HepG2 (cell line): Measurements from ENCODE around the gene TRIAP1. TPM values are rescaled to one million over a fixed set of nuclear protein-coding genes. Genes with fewer than 3 reads are reported as not detected.

Experiments used
- ATAC-seq: fragments of 200-7000 bp; cut with Tn5 transposase; 3 replicates; pipeline ENCODE4 v1.9.1; 2020; ENCODE audit warnings: mild to moderate bottlenecking, moderate library complexity
- BruUV-seq: library from RNA; stranded (reverse); fragments of 400-500 nt; replicated peaks from 2 replicates; lab custom pipeline; 2021; lab: Mats Ljungman, UMichigan
- CTCF ChIA-PET: fragments of 300-600 bp; formaldehyde crosslinking; extraction: SDS; loops from one replicate; lab custom pipeline; 2021; ENCODE audit warnings: low total read pairs, inconsistent platforms, low intra/inter-chr PET ratio; lab: Yijun Ruan, JAX
- POLR2A ChIA-PET: fragments of 350-600 bp; sonication (Branson Sonifier 250); formaldehyde crosslinking; loops from one replicate; lab custom pipeline; 2020; ENCODE audit warnings: antibody characterized with exemption, inconsistent platforms; lab: Yijun Ruan, JAX
- DNase-seq: peaks from one replicate; pipeline ENCODE4 v3.0.0-alpha.2; 2015; ENCODE audit warnings: low spot score
- FAIRE-seq: peaks from 3 replicates; lab custom pipeline; 2011; peaks lifted over from hg19 to GRCh38; lab: Jason Lieb, UNC
- H2AFZ ChIP-seq: one replicate; pipeline ENCODE4 v1.6.1; 2011; ENCODE audit warnings: low read length, inconsistent platforms
- H3K27ac ChIP-seq: fragments of 300-600 bp; 3 replicates; pipeline ENCODE4 v1.8.0; 2011; ENCODE audit warnings: mixed run types, mild to moderate bottlenecking, mixed read lengths, low read length, inconsistent platforms; ENCODE audit not compliant: insufficient read depth; ENCODE audit errors: extremely low read length
- H3K27me3 ChIP-seq, 2 experiments: fragments of 200-600 bp in 1 of 2; 2 replicates in 1 of 2; 3 replicates in 1 of 2; pipeline versions ENCODE4 v1.6.0 to v1.8.0; 2011; ENCODE audit warnings: low read length in 2 of 2, mild to moderate bottlenecking in 2 of 2, moderate library complexity in 2 of 2, inconsistent platforms in 1 of 2; ENCODE audit not compliant: insufficient read depth in 2 of 2, control insufficient read depth in 1 of 2
- H3K36me3 ChIP-seq, 2 experiments: fragments of 200-600 bp in 1 of 2; replicated peaks in 1 of 2; 2 replicates in 1 of 2; 3 replicates in 1 of 2; pipeline versions ENCODE4 v1.5.1 to v1.8.0; 2011; ENCODE audit warnings: low read length in 2 of 2, inconsistent platforms in 1 of 2; ENCODE audit not compliant: insufficient read depth in 2 of 2, control insufficient read depth in 1 of 2
- H3K4me1 ChIP-seq: 2 replicates; pipeline ENCODE4 v1.5.1; 2012; ENCODE audit warnings: low read length, inconsistent platforms; ENCODE audit not compliant: insufficient read depth
- H3K4me2 ChIP-seq: 2 replicates; pipeline ENCODE4 v1.6.0; 2011; ENCODE audit warnings: low read depth, low read length, inconsistent platforms
- H3K4me3 ChIP-seq, 3 experiments: fragments of 200-600 bp in 1 of 3; sonication (generic), shearing (Covaris generic) in 1 of 3; replicated peaks in 1 of 3; 2 replicates each; pipeline ENCODE4 v1.5.1; 2011 to 2016; ENCODE audit warnings: low read length in 3 of 3, inconsistent platforms in 2 of 3, low read depth in 2 of 3, mild to moderate bottlenecking in 2 of 3, control low read depth in 1 of 3, mixed read lengths in 1 of 3; ENCODE audit not compliant: insufficient read depth in 1 of 3
- H3K79me2 ChIP-seq: one replicate; pipeline ENCODE4 v1.6.1; 2011; ENCODE audit warnings: low read length, inconsistent platforms; ENCODE audit not compliant: insufficient read depth
- H3K9ac ChIP-seq: 2 replicates; pipeline ENCODE4 v1.6.0; 2011; ENCODE audit warnings: mild to moderate bottlenecking, low read depth, low read length, inconsistent platforms; ENCODE audit not compliant: insufficient read depth
- H3K9me3 ChIP-seq: 2 replicates; pipeline ENCODE4 v1.5.1; 2012; ENCODE audit warnings: mild to moderate bottlenecking, low read length
- H4K20me1 ChIP-seq: 2 replicates; pipeline ENCODE4 v1.6.0; 2011; ENCODE audit warnings: inconsistent platforms, mild to moderate bottlenecking, low read length, moderate library complexity; ENCODE audit not compliant: insufficient read depth
- DR1 ChIP-seq: sonication (generic); formaldehyde crosslinking; IDR thresholded peaks from 2 replicates; pipeline ENCODE4 v1.8.0; 2021; ENCODE audit warnings: mild to moderate bottlenecking, missing genetic modification reagents, inconsistent platforms
- ETV5 ChIP-seq: IDR thresholded peaks from 2 replicates; pipeline ENCODE4 v1.6.1; 2018; ENCODE audit warnings: missing biosample characterization, missing genetic modification reagents, inconsistent platforms, borderline replicate concordance
- GABPA ChIP-seq, 2 experiments: IDR thresholded peaks; 2 replicates each; pipeline ENCODE4 v1.6.1; 2011 to 2016; ENCODE audit warnings: low read depth in 2 of 2, low read length in 1 of 2, missing biosample characterization in 1 of 2, missing genetic modification characterization in 1 of 2
- PHB2 ChIP-seq: fragments of 450-650 bp; IDR thresholded peaks from 2 replicates; pipeline ENCODE4 v1.6.1; 2018; ENCODE audit not compliant: partially characterized antibody
- SAP130 ChIP-seq: IDR thresholded peaks from 2 replicates; pipeline ENCODE4 v1.6.1; 2016; ENCODE audit warnings: low read depth
- TCF12 ChIP-seq, 2 experiments: fragments of 450-650 bp in 1 of 2; sonication (generic) in 1 of 2; formaldehyde crosslinking in 1 of 2; IDR thresholded peaks; 2 replicates each; pipeline versions ENCODE4 v1.6.1 to v1.8.0; 2017 to 2022; ENCODE audit warnings: antibody characterized with exemption in 1 of 2, mild to moderate bottlenecking in 1 of 2, missing genetic modification reagents in 1 of 2, moderate library complexity in 1 of 2
- TCF7 ChIP-seq: sonication (generic); IDR thresholded peaks from 2 replicates; pipeline ENCODE4 v1.6.1; 2016; ENCODE audit warnings: antibody characterized with exemption, low read depth
- ZNF496 ChIP-seq: sonication (generic); formaldehyde crosslinking; IDR thresholded peaks from 2 replicates; pipeline ENCODE4 v1.8.1; 2023; ENCODE audit warnings: mild to moderate bottlenecking, moderate library complexity, missing genetic modification reagents; ENCODE audit not compliant: insufficient replicate concordance
- WGBS: methylation state at CpG from one replicate; pipeline ENCODE4 v1.1.6; 2017; ENCODE audit warnings: low lambda C conversion rate; 5-methylcytosine and 5-hydroxymethylcytosine counted together
- in situ Hi-C: cut with HindIII; loops from 2 replicates; pipeline ENCODE4 v1.10.0; 2017; ENCODE audit warnings: low pct_unique_long_range_greater_than_20kb; ENCODE audit not compliant: extremely low pct_ligation_motif_present
- intact Hi-C: fragments of 100-400 bp; cut with micrococcal nuclease; formaldehyde crosslinking; loops from one replicate; pipeline ENCODE4 v1.10.0; 2022; ENCODE audit not compliant: unreplicated experiment
- polyA plus RNA-seq, 8 experiments: library from polyadenylated mRNA; depleted of rRNA in 3 of 8; stranded (reverse) in 7 of 8; unstranded in 1 of 8; fragments of >200 nt; fragmentation: Illumina TruSeq in 4 of 8; extraction: Trizol in 4 of 8; gene quantifications; 2 replicates each; pipeline versions ENCODE4 v1.2.1 to v1.2.3, GENCODE V29; 2011 to 2016; ENCODE audit warnings: low read depth in 4 of 8, missing spikeins in 1 of 8, mixed read lengths in 1 of 8; ENCODE audit not compliant: insufficient read depth in 1 of 8
- total RNA-seq, 5 experiments: library from RNA; depleted of rRNA; stranded (reverse); fragments of >200 nt; fragmentation: Illumina TruSeq; extraction: Trizol; gene quantifications; 2 replicates each; pipeline ENCODE4 v1.2.3, GENCODE V29; 2016; ENCODE audit warnings: low read depth in 1 of 5

The TRIAP1 gene
- total and polyA plus RNA-seq, 2 of the 13 experiments (the other 11 are each of a cell fraction or from before 2014, with no cell fraction given): 55.0 to 117 TPM

GRCh38 chr12:120474616-120474960, 28.4 kb upstream of the TRIAP1 start:
- no peak overlapping the region for H2AFZ ChIP-seq
- ChIA-PET CTCF (no interaction called here), POLR2A (interaction anchor here (1.1 to 1.2 kb wide), 2 partner anchors 21 to 158 kb away, joined by 4 to 6 read pairs; partner anchors contain the start of gene DYNLL1)
- H3K4me2 ChIP-seq: no peak overlapping the region
- peaks cover 40% of the 10 kb centered on the region for H3K4me1 ChIP-seq
- no TSS peak for BruUV-seq
- H3K27me3 ChIP-seq: no peaks in the 10 kb centered on the region; a peak in 1 of 5 replicates
- no peaks in the 10 kb centered on the region for H4K20me1 ChIP-seq
- H3K27ac ChIP-seq: no peak overlapping the region
- H3K9ac ChIP-seq: no peak overlapping the region
- TF ChIP-seq SAP130: peak; percentile 51
- no peak for TF ChIP-seq ZNF496 (CRISPR knock-in tag)
- TF ChIP-seq GABPA (IDR thresholded peaks at IDR 0.05; ENCODE audit: low read depth, low read length): no peak
- peak; percentile 29; the same call in 1 of the 2 replicates for TF ChIP-seq GABPA (CRISPR knock-in tag; IDR thresholded peaks at IDR 0.05; ENCODE audit: low read depth)
- TF ChIP-seq PHB2: no peak
- TF ChIP-seq DR1 (CRISPR knock-in tag): no peak
- TF ChIP-seq ETV5 (CRISPR knock-in tag): peak; percentile 51; the same call in 1 of the 2 replicates
- TF ChIP-seq TCF7: no peak
- TF ChIP-seq TCF12 (IDR thresholded peaks at IDR 0.05): no peak
- no peak for TF ChIP-seq TCF12 (CRISPR knock-in tag; IDR thresholded peaks at IDR 0.05)
- no peak overlapping the region for H3K4me3 ChIP-seq
- WGBS: 71% methylated on average over 2 of the region's 2 CpGs
- H3K79me2 ChIP-seq: peaks cover 6% of the 10 kb centered on the region
- FAIRE-seq (no peak), DNase-seq (no peak), ATAC-seq (no peak; the same call in 2 of the 3 replicates)
- no peaks in the 10 kb centered on the region for H3K36me3 ChIP-seq
- in situ Hi-C loops: no loop called here
- H3K9me3 ChIP-seq: no peaks in the 10 kb centered on the region
- intact Hi-C loops: no loop called here
